ENCODE results near the gene PLEKHG3. TPM values are rescaled to one million over a fixed set of nuclear protein-coding genes. Genes with fewer than 3 reads are reported as not detected.

Gene PLEKHG3
- total and polyA plus RNA-seq, 2 donors (not counting 1 experiment from before 2014, with no cell fraction given) = 0.17 to 3.0 TPM

- no peak overlapping the region for H3K9ac ChIP-seq (ENCODE audit: insufficient read depth, low read length)
- H3K4me1 ChIP-seq (ENCODE audit: control insufficient read depth, extremely low read depth, insufficient read depth, low read length) = peaks cover 13% of the 10 kb centered on the region
- H3K4me3 ChIP-seq (replicated peaks in 1 of 4; ENCODE audit: control extremely low read depth in 1 of 4, insufficient read depth in 1 of 4, low read depth in 3 of 4, low read length in 4 of 4) = no peak overlapping the region
Measured at GRCh38 chr14:64706593-64707193, 2.5 kb downstream of the PLEKHG3 start.

GRCh38 chr14:64707661-64708060, 3.4 kb downstream of the PLEKHG3 start:
- no peak for TF ChIP-seq CTCF (conservative IDR thresholded peaks at IDR 0.05 in 1 of 2, IDR thresholded peaks at IDR 0.05 in 1 of 2; ENCODE audit: low read depth in 1 of 2, low read length in 2 of 2)
- no peak for TF ChIP-seq EZH2 (IDR thresholded peaks at IDR 0.05; ENCODE audit: low read length, missing control alignments)
- H3K4me3 ChIP-seq (replicated peaks in 1 of 4; ENCODE audit: control extremely low read depth in 1 of 4, insufficient read depth in 1 of 4, low read depth in 3 of 4, low read length in 4 of 4) = no peak overlapping the region
- H3K27me3 ChIP-seq (ENCODE audit: control insufficient read depth, insufficient read depth, low read length) = peaks cover 9% of the 10 kb centered on the region
- no peaks in the 10 kb centered on the region for H4K20me1 ChIP-seq (ENCODE audit: control insufficient read depth, extremely low read depth, insufficient read depth, low read length)
- no peaks in the 10 kb centered on the region for H3K79me2 ChIP-seq (ENCODE audit: control insufficient read depth, insufficient read depth, low read length)
- no peaks in the 10 kb centered on the region for H3K36me3 ChIP-seq (ENCODE audit: control insufficient read depth, insufficient read depth, low read length)
- H3K9me3 ChIP-seq (ENCODE audit: control insufficient read depth, insufficient read depth, low read depth, low read length) = no peaks in the 10 kb centered on the region
- no peak overlapping the region for H3K27ac ChIP-seq (ENCODE audit: insufficient read depth, low read length)
- H3K9ac ChIP-seq (ENCODE audit: insufficient read depth, low read length) = no peak overlapping the region
- H2AFZ ChIP-seq (ENCODE audit: low read length) = no peak overlapping the region
- peaks cover 13% of the 10 kb centered on the region for H3K4me1 ChIP-seq (ENCODE audit: control insufficient read depth, extremely low read depth, insufficient read depth, low read length)
- peak; percentile 60 to 93 for DNase-seq (ENCODE audit: low read depth in 2 of 2)
- H3K4me2 ChIP-seq (ENCODE audit: extremely low read depth, insufficient read depth, low read length) = no peak overlapping the region

More at GRCh38 chr14:64706593-64707193, 2.5 kb downstream of the PLEKHG3 start:
- no peak for TF ChIP-seq EZH2 (IDR thresholded peaks at IDR 0.05; ENCODE audit: low read length, missing control alignments)
- no peak for TF ChIP-seq CTCF (conservative IDR thresholded peaks at IDR 0.05 in 1 of 2, IDR thresholded peaks at IDR 0.05 in 1 of 2; ENCODE audit: low read depth in 1 of 2, low read length in 2 of 2)
- H3K36me3 ChIP-seq (ENCODE audit: control insufficient read depth, insufficient read depth, low read length) = no peaks in the 10 kb centered on the region
- peaks cover 14% of the 10 kb centered on the region for H3K27me3 ChIP-seq (ENCODE audit: control insufficient read depth, insufficient read depth, low read length)
- H3K9me3 ChIP-seq (ENCODE audit: control insufficient read depth, insufficient read depth, low read depth, low read length) = no peaks in the 10 kb centered on the region
- no peak for DNase-seq (ENCODE audit: low read depth in 2 of 2)
- no peaks in the 10 kb centered on the region for H4K20me1 ChIP-seq (ENCODE audit: control insufficient read depth, extremely low read depth, insufficient read depth, low read length)
- H3K79me2 ChIP-seq (ENCODE audit: control insufficient read depth, insufficient read depth, low read length) = no peaks in the 10 kb centered on the region
- H3K4me2 ChIP-seq (ENCODE audit: extremely low read depth, insufficient read depth, low read length) = no peak overlapping the region
- H3K27ac ChIP-seq (ENCODE audit: insufficient read depth, low read length) = no peak overlapping the region
- H2AFZ ChIP-seq (ENCODE audit: low read length) = no peak overlapping the region

DNA sequence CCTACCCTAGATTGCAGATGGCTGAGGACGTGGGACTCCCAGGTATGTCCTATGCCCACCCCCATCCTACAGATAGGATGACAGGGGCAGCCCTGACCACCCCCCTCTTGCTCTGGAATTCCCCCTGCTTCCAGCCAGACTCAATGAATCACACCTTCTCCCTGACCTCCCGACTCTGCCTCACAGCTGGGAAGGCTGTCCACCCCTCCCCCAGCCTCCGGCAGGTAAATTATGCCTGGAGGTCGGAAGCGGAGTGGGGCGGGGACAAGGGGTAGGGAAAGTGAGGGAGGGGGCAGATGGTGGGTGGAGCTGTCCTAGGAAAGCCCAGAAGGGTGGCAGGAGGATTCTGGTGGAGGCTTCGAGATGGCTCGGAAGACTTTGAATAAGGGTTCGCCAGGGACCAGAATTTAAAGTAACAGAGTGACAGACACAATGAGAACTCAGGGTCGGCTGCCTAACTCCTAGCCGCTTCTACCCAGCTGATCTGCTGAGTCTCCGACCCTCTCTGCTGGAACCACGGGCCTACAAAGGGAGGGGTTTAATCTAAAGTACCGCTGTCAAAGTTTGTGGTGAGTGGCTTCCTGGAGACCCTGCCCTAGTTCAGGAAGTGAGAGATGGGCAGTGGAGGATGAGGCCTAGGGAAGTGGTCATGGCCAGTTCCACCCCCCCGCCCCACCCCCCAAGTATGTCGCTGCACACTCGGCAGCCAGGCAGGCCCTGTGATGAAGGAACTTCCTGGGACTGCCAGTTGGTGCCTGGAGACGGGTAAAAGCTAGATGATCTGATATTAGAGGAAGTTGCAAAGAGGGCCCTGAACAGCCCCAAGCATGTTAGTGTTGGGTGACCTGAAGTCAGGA, 4.2 kb downstream of the PLEKHG3 start:
- DNase-seq (ENCODE audit: low read depth in 2 of 2) = peak in 1 of 2 donors; percentile 74
- Histone ChIP-seq H3K27ac (ENCODE audit: insufficient read depth, low read length) (no peak overlapping the region), H3K4me1 (ENCODE audit: control insufficient read depth, extremely low read depth, insufficient read depth, low read length) (peaks cover 13% of the 10 kb centered on the region), H3K9me3 (ENCODE audit: control insufficient read depth, insufficient read depth, low read depth, low read length) (no peaks in the 10 kb centered on the region), H4K20me1 (ENCODE audit: control insufficient read depth, extremely low read depth, insufficient read depth, low read length) (no peaks in the 10 kb centered on the region), H3K4me3 (replicated peaks in 1 of 4; ENCODE audit: control extremely low read depth in 1 of 4, insufficient read depth in 1 of 4, low read depth in 3 of 4, low read length in 4 of 4) (no peak overlapping the region), H3K79me2 (ENCODE audit: control insufficient read depth, insufficient read depth, low read length) (no peaks in the 10 kb centered on the region), H3K36me3 (ENCODE audit: control insufficient read depth, insufficient read depth, low read length) (no peaks in the 10 kb centered on the region), H3K4me2 (ENCODE audit: extremely low read depth, insufficient read depth, low read length) (no peak overlapping the region), H3K9ac (ENCODE audit: insufficient read depth, low read length) (no peak overlapping the region), H2AFZ (ENCODE audit: low read length) (no peak overlapping the region), H3K27me3 (ENCODE audit: control insufficient read depth, insufficient read depth, low read length) (peaks cover 3% of the 10 kb centered on the region)
- no peak for TF ChIP-seq EZH2 (IDR thresholded peaks at IDR 0.05; ENCODE audit: low read length, missing control alignments)
- no peak for TF ChIP-seq CTCF (conservative IDR thresholded peaks at IDR 0.05 in 1 of 2, IDR thresholded peaks at IDR 0.05 in 1 of 2; ENCODE audit: low read depth in 1 of 2, low read length in 2 of 2)

All from fibroblast of lung (primary cell).